Fibroblast of upper back skin (primary cell): ENCODE measurements around the gene ZNF202.

Experiments used
- DNase-seq: peaks from one replicate; pipeline ENCODE4 v3.0.0-alpha.2; 2013

Gene ZNF202

GRCh38 chr11:123682696-123683410 lies 58.6 kb downstream of the ZNF202 start:
- no peak for DNase-seq

- DNase-seq: no peak
Measured at GRCh38 chr11:123681030-123681429, 60.4 kb downstream of the ZNF202 start.

- no peak for DNase-seq
Measured at GRCh38 chr11:123678246-123678645, 63.2 kb downstream of the ZNF202 start.

- no peak for DNase-seq
Measured at GRCh38 chr11:123677510-123677909, 64.0 kb downstream of the ZNF202 start.

- no peak for DNase-seq
Measured at GRCh38 chr11:123674297-123674696, 67.2 kb downstream of the ZNF202 start.
